HepG2 (cell line): Measurements from ENCODE around the gene ENAH. TPM values are rescaled to one million over a fixed set of nuclear protein-coding genes. Genes with fewer than 3 reads are reported as not detected.

ENCODE experiments used
- ATAC-seq: fragments of 200-7000 bp; cut with Tn5 transposase; 3 replicates; pipeline ENCODE4 v1.9.1; 2020; ENCODE audit warnings: mild to moderate bottlenecking, moderate library complexity
- BruUV-seq: library from RNA; stranded (reverse); fragments of 400-500 nt; replicated peaks from 2 replicates; lab custom pipeline; 2021; lab: Mats Ljungman, UMichigan
- CTCF ChIA-PET: fragments of 300-600 bp; formaldehyde crosslinking; extraction: SDS; loops from one replicate; lab custom pipeline; 2021; ENCODE audit warnings: low total read pairs, inconsistent platforms, low intra/inter-chr PET ratio; lab: Yijun Ruan, JAX
- POLR2A ChIA-PET: fragments of 350-600 bp; sonication (Branson Sonifier 250); formaldehyde crosslinking; loops from one replicate; lab custom pipeline; 2020; ENCODE audit warnings: antibody characterized with exemption, inconsistent platforms; lab: Yijun Ruan, JAX
- DNase-seq: peaks from one replicate; pipeline ENCODE4 v3.0.0-alpha.2; 2015; ENCODE audit warnings: low spot score
- FAIRE-seq: peaks from 3 replicates; lab custom pipeline; 2011; peaks lifted over from hg19 to GRCh38; lab: Jason Lieb, UNC
- H2AFZ ChIP-seq: one replicate; pipeline ENCODE4 v1.6.1; 2011; ENCODE audit warnings: low read length, inconsistent platforms
- H3K27ac ChIP-seq: fragments of 300-600 bp; 3 replicates; pipeline ENCODE4 v1.8.0; 2011; ENCODE audit warnings: mixed run types, mild to moderate bottlenecking, mixed read lengths, low read length, inconsistent platforms; ENCODE audit not compliant: insufficient read depth; ENCODE audit errors: extremely low read length
- H3K27me3 ChIP-seq, 2 experiments: fragments of 200-600 bp in 1 of 2; 2 replicates in 1 of 2; 3 replicates in 1 of 2; pipeline versions ENCODE4 v1.6.0 to v1.8.0; 2011; ENCODE audit warnings: low read length in 2 of 2, mild to moderate bottlenecking in 2 of 2, moderate library complexity in 2 of 2, inconsistent platforms in 1 of 2; ENCODE audit not compliant: insufficient read depth in 2 of 2, control insufficient read depth in 1 of 2
- H3K36me3 ChIP-seq, 2 experiments: fragments of 200-600 bp in 1 of 2; replicated peaks in 1 of 2; 2 replicates in 1 of 2; 3 replicates in 1 of 2; pipeline versions ENCODE4 v1.5.1 to v1.8.0; 2011; ENCODE audit warnings: low read length in 2 of 2, inconsistent platforms in 1 of 2; ENCODE audit not compliant: insufficient read depth in 2 of 2, control insufficient read depth in 1 of 2
- H3K4me1 ChIP-seq: 2 replicates; pipeline ENCODE4 v1.5.1; 2012; ENCODE audit warnings: low read length, inconsistent platforms; ENCODE audit not compliant: insufficient read depth
- H3K4me2 ChIP-seq: 2 replicates; pipeline ENCODE4 v1.6.0; 2011; ENCODE audit warnings: low read depth, low read length, inconsistent platforms
- H3K4me3 ChIP-seq, 3 experiments: fragments of 200-600 bp in 1 of 3; sonication (generic), shearing (Covaris generic) in 1 of 3; replicated peaks in 1 of 3; 2 replicates each; pipeline ENCODE4 v1.5.1; 2011 to 2016; ENCODE audit warnings: low read length in 3 of 3, inconsistent platforms in 2 of 3, low read depth in 2 of 3, mild to moderate bottlenecking in 2 of 3, control low read depth in 1 of 3, mixed read lengths in 1 of 3; ENCODE audit not compliant: insufficient read depth in 1 of 3
- H3K79me2 ChIP-seq: one replicate; pipeline ENCODE4 v1.6.1; 2011; ENCODE audit warnings: low read length, inconsistent platforms; ENCODE audit not compliant: insufficient read depth
- H3K9ac ChIP-seq: 2 replicates; pipeline ENCODE4 v1.6.0; 2011; ENCODE audit warnings: mild to moderate bottlenecking, low read depth, low read length, inconsistent platforms; ENCODE audit not compliant: insufficient read depth
- H3K9me3 ChIP-seq: 2 replicates; pipeline ENCODE4 v1.5.1; 2012; ENCODE audit warnings: mild to moderate bottlenecking, low read length
- H4K20me1 ChIP-seq: 2 replicates; pipeline ENCODE4 v1.6.0; 2011; ENCODE audit warnings: inconsistent platforms, mild to moderate bottlenecking, low read length, moderate library complexity; ENCODE audit not compliant: insufficient read depth
- ATF1 ChIP-seq: IDR thresholded peaks from 2 replicates; pipeline ENCODE4 v1.6.1; 2016; ENCODE audit warnings: mild to moderate bottlenecking, control low read depth
- CEBPG ChIP-seq: IDR thresholded peaks from 2 replicates; pipeline ENCODE4 v1.6.1; 2016
- DNMT3B ChIP-seq: conservative IDR thresholded peaks from 2 replicates; pipeline ENCODE4 v1.6.1; 2016; ENCODE audit warnings: missing biosample characterization, control low read depth
- ISX ChIP-seq: sonication (generic); formaldehyde crosslinking; conservative IDR thresholded peaks from 2 replicates; pipeline ENCODE4 v1.5.0; 2020; ENCODE audit warnings: missing genetic modification reagents
- TAF15 ChIP-seq: fragments of 200-400 bp; formaldehyde crosslinking; IDR thresholded peaks from one replicate; pipeline ENCODE4 v1.6.1; 2018; ENCODE audit warnings: mild to moderate bottlenecking, low read depth, low read length; ENCODE audit not compliant: poor library complexity, severe bottlenecking
- ZNF30 ChIP-seq: sonication (generic); formaldehyde crosslinking; IDR thresholded peaks from 2 replicates; pipeline ENCODE4 v1.5.0; 2020; ENCODE audit warnings: mild to moderate bottlenecking, missing genetic modification reagents
- ZNF33A ChIP-seq: sonication (generic); formaldehyde crosslinking; IDR thresholded peaks from 2 replicates; pipeline ENCODE4 v1.5.1; 2020; ENCODE audit warnings: missing genetic modification reagents, mild to moderate bottlenecking, moderate library complexity, borderline replicate concordance
- ZNF747 ChIP-seq: sonication (generic); formaldehyde crosslinking; IDR thresholded peaks from 2 replicates; pipeline ENCODE4 v1.8.1; 2023; ENCODE audit warnings: missing genetic modification reagents, mild to moderate bottlenecking, borderline replicate concordance
- WGBS: methylation state at CpG from one replicate; pipeline ENCODE4 v1.1.6; 2017; ENCODE audit warnings: low lambda C conversion rate; 5-methylcytosine and 5-hydroxymethylcytosine counted together
- in situ Hi-C: cut with HindIII; loops from 2 replicates; pipeline ENCODE4 v1.10.0; 2017; ENCODE audit warnings: low pct_unique_long_range_greater_than_20kb; ENCODE audit not compliant: extremely low pct_ligation_motif_present
- intact Hi-C: fragments of 100-400 bp; cut with micrococcal nuclease; formaldehyde crosslinking; loops from one replicate; pipeline ENCODE4 v1.10.0; 2022; ENCODE audit not compliant: unreplicated experiment
- polyA plus RNA-seq, 8 experiments: library from polyadenylated mRNA; depleted of rRNA in 3 of 8; stranded (reverse) in 7 of 8; unstranded in 1 of 8; fragments of >200 nt; fragmentation: Illumina TruSeq in 4 of 8; extraction: Trizol in 4 of 8; gene quantifications; 2 replicates each; pipeline versions ENCODE4 v1.2.1 to v1.2.3, GENCODE V29; 2011 to 2016; ENCODE audit warnings: low read depth in 4 of 8, missing spikeins in 1 of 8, mixed read lengths in 1 of 8; ENCODE audit not compliant: insufficient read depth in 1 of 8
- total RNA-seq, 5 experiments: library from RNA; depleted of rRNA; stranded (reverse); fragments of >200 nt; fragmentation: Illumina TruSeq; extraction: Trizol; gene quantifications; 2 replicates each; pipeline ENCODE4 v1.2.3, GENCODE V29; 2016; ENCODE audit warnings: low read depth in 1 of 5
- TF ChIP-seq, protein P1 (sequence below): sonication (generic); formaldehyde crosslinking; IDR thresholded peaks from 2 replicates; pipeline ENCODE4 v1.5.1; 2020; ENCODE audit warnings: missing genetic modification reagents, mild to moderate bottlenecking, borderline replicate concordance
- TF ChIP-seq, protein P2 (sequence below): sonication (generic); formaldehyde crosslinking; IDR thresholded peaks from 2 replicates; pipeline ENCODE4 v1.9.0; 2021; ENCODE audit warnings: missing genetic modification reagents, borderline replicate concordance

The ENAH gene
- total and polyA plus RNA-seq, 2 of the 13 experiments (the other 11 are each of a cell fraction or from before 2014, with no cell fraction given) = 22.1 to 58.3 TPM

- Histone ChIP-seq H3K9ac (no peak overlapping the region), H3K36me3 (no peaks in the 10 kb centered on the region), H3K9me3 (no peaks in the 10 kb centered on the region), H3K27ac (no peak overlapping the region), H3K27me3 (peaks cover 3 to 6% of the 10 kb centered on the region in 2 experiments; a peak in 2 of 5 replicates), H3K79me2 (no peaks in the 10 kb centered on the region), H2AFZ (no peak overlapping the region), H3K4me2 (no peak overlapping the region), H3K4me3 (no peak overlapping the region), H4K20me1 (no peaks in the 10 kb centered on the region), H3K4me1 (peaks cover 8% of the 10 kb centered on the region)
- ChIA-PET CTCF (no interaction called here), POLR2A (interaction anchor here (0.6 to 2.6 kb wide), 2 partner anchors 121 to 295 kb away, joined by 3 to 8 read pairs; partner anchors contain the start of gene SRP9)
- in situ Hi-C loops = no loop called here
- DNase-seq (no peak), ATAC-seq (no peak), FAIRE-seq (no peak)
- intact Hi-C loops = no loop called here
- TF ChIP-seq ATF1 (no peak), ZNF33A (CRISPR knock-in tag) (no peak), ZNF30 (CRISPR knock-in tag) (no peak), ISX (CRISPR knock-in tag) (no peak), DNMT3B (no peak), TAF15 (no peak), CEBPG (CRISPR knock-in tag) (no peak), ZNF747 (CRISPR knock-in tag) (no peak)
- TF ChIP-seq, protein P1, sequence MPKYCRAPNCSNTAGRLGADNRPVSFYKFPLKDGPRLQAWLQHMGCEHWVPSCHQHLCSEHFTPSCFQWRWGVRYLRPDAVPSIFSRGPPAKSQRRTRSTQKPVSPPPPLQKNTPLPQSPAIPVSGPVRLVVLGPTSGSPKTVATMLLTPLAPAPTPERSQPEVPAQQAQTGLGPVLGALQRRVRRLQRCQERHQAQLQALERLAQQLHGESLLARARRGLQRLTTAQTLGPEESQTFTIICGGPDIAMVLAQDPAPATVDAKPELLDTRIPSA = no peak
- TF ChIP-seq, protein P2, sequence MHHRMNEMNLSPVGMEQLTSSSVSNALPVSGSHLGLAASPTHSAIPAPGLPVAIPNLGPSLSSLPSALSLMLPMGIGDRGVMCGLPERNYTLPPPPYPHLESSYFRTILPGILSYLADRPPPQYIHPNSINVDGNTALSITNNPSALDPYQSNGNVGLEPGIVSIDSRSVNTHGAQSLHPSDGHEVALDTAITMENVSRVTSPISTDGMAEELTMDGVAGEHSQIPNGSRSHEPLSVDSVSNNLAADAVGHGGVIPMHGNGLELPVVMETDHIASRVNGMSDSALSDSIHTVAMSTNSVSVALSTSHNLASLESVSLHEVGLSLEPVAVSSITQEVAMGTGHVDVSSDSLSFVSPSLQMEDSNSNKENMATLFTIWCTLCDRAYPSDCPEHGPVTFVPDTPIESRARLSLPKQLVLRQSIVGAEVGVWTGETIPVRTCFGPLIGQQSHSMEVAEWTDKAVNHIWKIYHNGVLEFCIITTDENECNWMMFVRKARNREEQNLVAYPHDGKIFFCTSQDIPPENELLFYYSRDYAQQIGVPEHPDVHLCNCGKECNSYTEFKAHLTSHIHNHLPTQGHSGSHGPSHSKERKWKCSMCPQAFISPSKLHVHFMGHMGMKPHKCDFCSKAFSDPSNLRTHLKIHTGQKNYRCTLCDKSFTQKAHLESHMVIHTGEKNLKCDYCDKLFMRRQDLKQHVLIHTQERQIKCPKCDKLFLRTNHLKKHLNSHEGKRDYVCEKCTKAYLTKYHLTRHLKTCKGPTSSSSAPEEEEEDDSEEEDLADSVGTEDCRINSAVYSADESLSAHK (CRISPR knock-in tag) = no peak
- no TSS peak for BruUV-seq
- WGBS = 44% methylated on average over 10 of the region's 10 CpGs
Observed at GRCh38 chr1:225482421-225482950, 170.4 kb downstream of the ENAH start.
